ENCODE data around the gene CPLX1.

The CPLX1 gene

GRCh38 chr4:832108-832507, 6.2 kb upstream of the CPLX1 start:
- DNase-seq (ENCODE audit: low spot score) = no peak

DNA sequence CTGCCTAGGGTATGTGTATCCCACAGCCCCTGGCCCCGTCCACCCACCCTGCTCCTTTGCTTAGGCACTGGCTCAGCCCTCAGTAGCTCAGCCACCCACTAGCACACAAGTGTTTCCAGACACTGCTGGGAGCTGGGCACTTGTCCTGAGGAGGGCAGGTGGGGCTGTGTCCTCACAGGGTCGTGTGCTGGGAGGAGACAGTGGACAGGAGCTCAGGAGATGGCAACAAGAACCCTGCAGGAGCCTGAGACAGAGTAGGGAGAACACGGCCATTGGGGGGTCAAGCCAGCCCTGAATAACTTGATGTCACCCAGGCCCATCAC, 5.5 kb upstream of the CPLX1 start:
- no peak for DNase-seq (ENCODE audit: low spot score)

GRCh38 chr4:830601-831482, 4.9 kb upstream of the CPLX1 start:
- DNase-seq (ENCODE audit: low spot score) = no peak

GRCh38 chr4:829761-830600, 4.1 kb upstream of the CPLX1 start:
- no peak for DNase-seq (ENCODE audit: low spot score)

DNA sequence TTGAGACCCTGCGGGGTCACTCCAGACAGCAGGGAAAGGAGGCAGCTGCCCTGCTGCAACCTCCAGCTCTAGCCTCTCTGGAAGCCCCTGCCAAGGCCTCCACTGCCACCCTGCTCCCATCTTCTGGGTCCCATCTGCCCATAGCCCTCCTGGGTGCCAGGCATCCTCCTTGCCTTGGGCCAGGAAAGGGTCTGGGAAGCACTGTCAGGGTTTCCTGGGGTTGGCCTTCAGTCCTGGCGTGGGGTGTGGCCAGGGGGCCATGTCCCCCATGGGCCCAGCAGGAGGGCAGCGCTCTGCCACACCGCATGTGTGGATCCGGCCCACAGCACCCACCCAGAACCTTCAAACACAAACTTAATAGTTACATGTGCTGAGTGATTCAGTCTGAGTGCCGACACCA, 3.4 kb upstream of the CPLX1 start:
- DNase-seq (ENCODE audit: low spot score) = no peak

DNA sequence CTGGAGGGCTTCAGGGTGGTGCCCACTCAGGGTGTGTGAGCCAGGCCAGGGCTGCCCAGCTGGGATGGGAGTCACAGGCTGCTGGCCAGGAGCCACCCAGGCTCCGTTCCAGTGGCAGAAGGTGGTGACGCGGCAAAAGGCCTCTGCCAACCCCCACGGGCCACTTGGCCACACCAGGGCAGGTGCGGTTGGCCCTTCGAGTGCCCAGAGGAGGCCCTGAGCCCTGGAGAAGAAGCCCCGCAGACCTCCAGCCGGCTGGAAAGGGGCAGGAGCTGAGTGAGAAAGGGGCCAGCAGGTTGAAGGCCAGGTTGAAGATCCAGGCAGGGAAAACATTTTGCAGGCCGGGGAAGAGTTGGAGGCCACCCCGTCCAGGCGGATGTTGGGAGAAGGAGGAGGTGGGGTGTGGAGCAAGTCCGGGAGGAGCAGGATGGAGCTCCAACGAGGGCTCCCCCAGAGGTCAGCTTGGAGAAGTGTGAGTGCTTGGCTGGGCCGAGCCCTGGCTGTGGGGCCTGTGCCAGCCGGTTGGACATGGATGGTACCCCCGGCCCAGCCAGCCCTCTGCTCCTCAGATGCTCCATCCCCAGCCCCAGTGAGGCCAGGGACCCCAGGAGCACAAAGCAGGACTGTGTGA, 2.8 kb upstream of the CPLX1 start:
- DNase-seq (ENCODE audit: low spot score) = no peak

- DNase-seq (ENCODE audit: low spot score) = no peak
Observed at GRCh38 chr4:827209-828081, 1.5 kb upstream of the CPLX1 start.

DNA sequence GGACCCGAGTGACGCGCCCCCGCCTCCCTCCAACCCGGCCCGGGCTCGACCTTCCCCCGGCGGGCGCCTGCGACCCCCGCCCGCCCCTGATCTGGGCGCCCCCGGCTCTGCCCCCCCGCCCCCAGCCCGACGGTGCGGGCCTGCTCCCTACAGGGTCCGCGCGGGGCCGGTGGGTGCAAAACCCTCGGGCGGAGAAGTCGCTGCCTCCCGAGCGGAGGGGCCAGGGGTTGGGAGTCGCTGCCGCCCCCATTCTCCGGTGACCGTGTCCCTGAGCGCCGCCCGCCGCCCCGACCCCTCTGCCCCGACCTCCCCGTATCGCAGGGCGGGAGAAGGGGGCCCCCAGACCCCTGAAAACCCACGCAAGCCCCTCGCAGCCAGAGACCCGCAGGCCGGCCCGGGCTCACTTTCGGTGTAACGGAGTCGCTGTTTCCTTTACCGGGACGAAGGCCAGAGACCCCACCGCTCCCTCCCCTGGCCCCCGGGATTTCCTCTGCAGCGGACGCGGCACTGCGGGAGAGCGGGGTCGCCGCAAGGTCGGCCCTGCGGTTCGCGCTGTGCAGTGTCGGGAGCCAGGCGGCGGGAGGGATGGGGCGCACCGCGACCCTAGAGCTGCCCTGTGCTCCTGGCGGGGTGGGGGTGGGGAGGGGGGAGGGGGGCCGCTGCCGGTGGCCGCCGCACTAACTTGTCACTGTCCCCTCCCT, 729 bp upstream of the CPLX1 start:
- no peak for DNase-seq (ENCODE audit: low spot score)

- DNase-seq (ENCODE audit: low spot score) = no peak
Observed at GRCh38 chr4:825063-825970, 612 bp downstream of the CPLX1 start.

DNA sequence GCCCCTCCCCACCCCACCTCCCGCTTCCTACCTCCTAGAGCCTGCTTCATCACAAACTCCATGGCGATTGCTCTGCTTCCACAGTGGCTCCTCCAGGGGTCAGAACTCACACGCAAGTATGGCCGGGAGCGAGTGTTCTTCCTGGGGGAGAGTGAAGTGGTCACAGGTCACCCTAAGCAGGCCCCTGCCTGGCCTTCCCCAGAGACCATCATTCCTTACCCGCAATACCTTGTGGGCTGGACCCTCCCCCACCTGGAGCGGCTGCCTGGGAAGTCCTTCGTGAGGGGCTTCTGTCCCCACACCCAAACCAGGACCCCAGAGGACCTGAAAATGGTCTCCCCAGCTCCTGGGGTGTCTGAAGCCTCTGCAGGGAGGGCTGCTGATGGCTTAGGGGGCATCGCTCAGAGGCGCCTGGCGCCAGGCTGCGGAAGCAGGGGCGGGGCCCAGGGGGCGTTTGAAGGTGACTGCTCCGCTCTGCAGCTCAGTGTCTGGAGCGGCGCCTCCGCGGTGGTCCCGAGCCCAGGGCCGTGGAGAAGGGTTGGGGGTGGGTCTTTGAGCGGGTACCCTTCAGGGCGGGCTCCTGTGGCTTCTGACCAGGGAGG, 1.4 kb downstream of the CPLX1 start:
- DNase-seq (ENCODE audit: low spot score) = no peak

DNA sequence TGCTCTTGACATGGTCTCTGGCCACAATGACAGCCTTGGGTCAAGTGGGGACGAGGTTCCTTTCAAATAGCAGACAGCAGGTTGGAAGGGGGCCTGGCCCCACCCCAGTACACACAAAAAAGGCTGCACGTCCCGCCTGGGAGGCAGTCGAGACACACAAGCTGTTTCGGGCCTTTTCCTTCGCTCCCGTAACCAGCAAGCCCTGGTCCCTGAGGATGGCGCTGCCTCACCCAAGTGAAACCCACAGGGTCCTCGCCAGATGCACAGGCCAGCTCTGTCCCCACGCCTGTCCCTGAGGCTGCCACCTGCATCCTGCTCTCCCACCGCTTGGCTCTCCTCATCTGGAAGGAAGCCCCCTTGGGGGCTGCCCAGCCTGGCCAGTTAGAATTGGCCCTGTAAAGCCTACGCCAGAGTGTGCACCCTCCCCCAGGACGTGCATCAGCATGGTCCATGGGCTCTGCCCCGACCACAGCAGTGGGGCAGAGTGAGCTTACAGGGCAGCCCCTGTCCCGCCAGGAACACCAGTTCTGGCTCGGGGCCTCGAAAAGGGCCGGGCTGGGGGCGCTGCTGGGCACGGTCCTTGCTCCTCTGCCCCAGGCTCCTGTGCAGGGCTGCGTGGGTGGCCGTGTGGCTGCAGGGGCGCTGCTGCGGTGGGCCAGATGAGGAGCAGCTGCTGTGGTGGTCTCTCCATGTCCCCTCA, 2.0 kb downstream of the CPLX1 start:
- no peak for DNase-seq (ENCODE audit: low spot score)

DNA sequence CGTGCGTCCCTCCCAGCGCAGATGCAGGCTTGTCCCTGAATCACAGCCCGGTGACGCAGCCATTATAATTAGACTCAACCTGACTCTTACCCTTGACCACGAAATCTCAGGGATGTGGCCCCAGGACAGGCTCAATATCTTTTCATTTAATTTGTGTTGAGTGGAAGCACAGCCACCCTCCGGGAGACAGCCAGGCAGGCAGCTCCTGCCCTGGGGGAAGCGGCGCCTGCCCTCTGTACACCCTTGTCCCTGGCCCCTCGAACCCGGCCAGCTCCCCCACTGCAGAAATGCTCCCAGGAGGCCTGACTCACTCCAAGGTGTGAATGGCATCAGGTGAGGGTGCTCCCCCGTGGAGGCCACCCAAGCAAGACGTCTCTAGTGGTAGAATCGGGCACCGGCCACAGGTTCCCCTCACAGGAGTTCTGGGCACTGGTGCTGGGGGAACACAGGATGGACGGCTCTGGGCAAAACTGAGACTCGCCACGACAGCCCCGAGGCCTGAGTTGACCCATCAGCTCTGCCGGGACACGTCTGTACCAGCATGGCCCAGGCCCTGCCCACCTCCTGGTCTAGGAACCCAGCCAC, 2.7 kb downstream of the CPLX1 start:
- DNase-seq (ENCODE audit: low spot score) = no peak

DNA sequence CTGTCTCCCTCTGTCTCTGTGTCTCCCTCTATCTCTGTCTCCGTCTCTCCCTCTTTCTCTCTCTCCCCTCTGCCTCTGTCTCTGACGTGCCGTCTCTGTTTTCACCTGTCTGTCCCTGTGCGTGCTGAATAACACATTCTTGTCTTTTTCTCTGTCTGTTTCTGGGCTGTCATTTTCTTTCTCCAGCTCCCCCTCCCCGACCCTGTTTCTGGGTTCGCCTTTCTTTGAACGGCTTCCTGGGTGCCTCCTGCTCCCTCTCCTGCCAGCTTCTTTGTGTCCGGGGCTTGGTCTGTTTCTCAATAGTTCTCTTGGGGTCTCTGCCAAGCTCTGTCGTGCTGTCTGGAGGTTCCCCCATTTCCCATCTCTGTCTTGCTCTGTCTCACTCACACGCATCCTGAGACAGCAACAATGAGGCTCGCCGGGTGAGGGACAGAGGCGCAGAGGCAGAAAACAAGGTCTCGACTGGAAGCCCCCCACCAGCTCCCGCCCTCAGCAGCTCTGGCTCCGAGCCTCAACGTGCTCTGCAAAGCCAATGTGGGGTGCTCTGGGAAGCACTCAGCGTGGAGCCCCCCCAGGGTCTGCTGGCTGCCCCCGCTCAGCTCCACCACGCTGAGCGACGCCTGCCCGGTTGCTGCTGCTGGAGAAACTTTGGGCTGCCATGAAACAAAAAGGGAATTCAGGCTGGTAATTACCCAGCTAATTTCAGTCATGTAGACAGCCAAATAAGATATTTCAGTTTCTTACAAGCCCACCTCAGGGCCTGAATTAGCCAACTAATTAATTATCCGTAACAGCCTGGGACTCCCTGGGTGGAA, 3.4 kb downstream of the CPLX1 start:
- DNase-seq (ENCODE audit: low spot score) = no peak

- DNase-seq (ENCODE audit: low spot score) = no peak
Observed at GRCh38 chr4:821631-822030, 4.3 kb downstream of the CPLX1 start.

DNA sequence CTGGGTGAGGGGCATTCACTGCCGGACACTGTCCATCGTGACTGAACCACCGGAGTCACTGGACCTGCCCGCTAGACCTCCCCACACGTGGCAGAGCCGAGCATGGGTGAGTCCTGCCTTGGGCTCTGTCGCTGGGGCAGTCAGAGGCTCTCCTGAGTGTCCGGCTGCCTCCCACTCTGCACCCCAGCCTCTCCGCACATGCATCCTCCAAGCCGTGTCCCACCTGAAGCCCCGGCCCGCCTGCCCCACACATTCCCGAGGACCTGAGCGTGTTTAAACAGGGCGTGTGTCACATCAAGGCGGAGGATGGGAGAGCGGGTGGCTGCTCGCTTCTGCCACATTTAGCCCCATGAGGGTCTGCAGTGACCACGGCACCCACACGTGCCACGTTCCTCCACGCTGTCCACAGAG, 4.7 kb downstream of the CPLX1 start:
- DNase-seq (ENCODE audit: low spot score) = no peak

- DNase-seq (ENCODE audit: low spot score) = no peak
Observed at GRCh38 chr4:820230-821172, 5.4 kb downstream of the CPLX1 start.

Data from COLO829 (cell line).